ENCODE measurements around the gene IGDCC3. TPM values are rescaled to one million over a fixed set of nuclear protein-coding genes. Genes with fewer than 3 reads are reported as not detected.

IGDCC3 gene
- total RNA-seq, 1 donor from 2014 or later = 0.13 TPM

DNA sequence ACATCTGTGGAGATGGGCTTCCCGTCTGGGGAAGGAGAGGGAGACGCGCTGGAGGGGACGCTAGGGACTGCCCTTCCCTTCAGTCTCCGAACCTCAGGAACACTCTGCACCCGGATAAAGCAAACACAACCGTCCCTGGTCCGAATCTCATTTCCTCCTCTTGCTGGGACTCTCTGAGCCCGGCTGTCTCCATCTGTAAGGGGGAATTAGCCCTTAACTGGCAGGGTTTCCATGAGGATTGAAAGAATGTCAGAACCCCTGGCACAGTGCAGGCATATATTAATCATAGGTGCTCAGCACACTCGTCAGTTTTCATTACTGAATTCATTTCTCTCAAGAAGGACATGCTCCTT lies 19.1 kb upstream of the IGDCC3 start:
- TF ChIP-seq, protein P1, sequence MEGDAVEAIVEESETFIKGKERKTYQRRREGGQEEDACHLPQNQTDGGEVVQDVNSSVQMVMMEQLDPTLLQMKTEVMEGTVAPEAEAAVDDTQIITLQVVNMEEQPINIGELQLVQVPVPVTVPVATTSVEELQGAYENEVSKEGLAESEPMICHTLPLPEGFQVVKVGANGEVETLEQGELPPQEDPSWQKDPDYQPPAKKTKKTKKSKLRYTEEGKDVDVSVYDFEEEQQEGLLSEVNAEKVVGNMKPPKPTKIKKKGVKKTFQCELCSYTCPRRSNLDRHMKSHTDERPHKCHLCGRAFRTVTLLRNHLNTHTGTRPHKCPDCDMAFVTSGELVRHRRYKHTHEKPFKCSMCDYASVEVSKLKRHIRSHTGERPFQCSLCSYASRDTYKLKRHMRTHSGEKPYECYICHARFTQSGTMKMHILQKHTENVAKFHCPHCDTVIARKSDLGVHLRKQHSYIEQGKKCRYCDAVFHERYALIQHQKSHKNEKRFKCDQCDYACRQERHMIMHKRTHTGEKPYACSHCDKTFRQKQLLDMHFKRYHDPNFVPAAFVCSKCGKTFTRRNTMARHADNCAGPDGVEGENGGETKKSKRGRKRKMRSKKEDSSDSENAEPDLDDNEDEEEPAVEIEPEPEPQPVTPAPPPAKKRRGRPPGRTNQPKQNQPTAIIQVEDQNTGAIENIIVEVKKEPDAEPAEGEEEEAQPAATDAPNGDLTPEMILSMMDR (IDR thresholded peaks at IDR 0.05; ENCODE audit: insufficient read depth, low read length, poor library complexity, severe bottlenecking) = no peak
- no peaks in the 10 kb centered on the region for H3K36me3 ChIP-seq (ENCODE audit: control insufficient read depth, insufficient read depth, low read length)
- DNase-seq (ENCODE audit: low read depth) = no peak
- H3K4me3 ChIP-seq (ENCODE audit: low read depth, low read length) = no peak overlapping the region
- H3K27me3 ChIP-seq (ENCODE audit: control insufficient read depth, insufficient read depth, low read length) = peaks cover 24% of the 10 kb centered on the region

- H3K27me3 ChIP-seq (ENCODE audit: control insufficient read depth, insufficient read depth, low read length) = peaks cover 24% of the 10 kb centered on the region
- no peak for DNase-seq (ENCODE audit: low read depth)
- no peak overlapping the region for H3K4me3 ChIP-seq (ENCODE audit: low read depth, low read length)
- TF ChIP-seq, protein P1 (IDR thresholded peaks at IDR 0.05; ENCODE audit: insufficient read depth, low read length, poor library complexity, severe bottlenecking) = no peak
- no peaks in the 10 kb centered on the region for H3K36me3 ChIP-seq (ENCODE audit: control insufficient read depth, insufficient read depth, low read length)
Measured at GRCh38 chr15:65396283-65396964, 18.6 kb upstream of the IGDCC3 start.

GRCh38 chr15:65395567-65396202 lies 17.9 kb upstream of the IGDCC3 start:
- no peaks in the 10 kb centered on the region for H3K36me3 ChIP-seq (ENCODE audit: control insufficient read depth, insufficient read depth, low read length)
- TF ChIP-seq, protein P1 (IDR thresholded peaks at IDR 0.05; ENCODE audit: insufficient read depth, low read length, poor library complexity, severe bottlenecking) = no peak
- no peak overlapping the region for H3K4me3 ChIP-seq (ENCODE audit: low read depth, low read length)
- DNase-seq (ENCODE audit: low read depth) = no peak
- peaks cover 24% of the 10 kb centered on the region for H3K27me3 ChIP-seq (ENCODE audit: control insufficient read depth, insufficient read depth, low read length)

DNA sequence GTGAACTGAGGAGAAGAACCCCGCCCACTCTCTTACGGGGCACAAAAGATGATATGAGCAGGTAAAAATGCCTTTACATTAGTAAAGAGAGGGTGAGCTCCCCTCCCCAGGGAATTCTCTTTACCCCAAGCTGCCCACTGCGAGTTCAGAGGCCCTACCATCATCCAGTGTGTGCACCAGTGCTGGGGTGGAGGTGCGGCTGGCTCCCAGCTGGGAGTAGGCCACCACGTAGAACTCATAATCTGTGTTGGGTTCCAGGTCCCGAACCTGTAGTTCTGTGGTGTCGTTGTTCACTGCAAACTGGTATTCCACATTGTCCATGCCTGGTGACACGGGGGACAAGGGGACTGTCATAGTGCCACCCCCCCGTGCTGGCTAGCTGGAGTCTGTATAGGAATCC lies 17.1 kb upstream of the IGDCC3 start:
- H3K36me3 ChIP-seq (ENCODE audit: control insufficient read depth, insufficient read depth, low read length) = no peaks in the 10 kb centered on the region
- H3K4me3 ChIP-seq (ENCODE audit: low read depth, low read length) = no peak overlapping the region
- TF ChIP-seq, protein P1 (IDR thresholded peaks at IDR 0.05; ENCODE audit: insufficient read depth, low read length, poor library complexity, severe bottlenecking) = no peak
- peaks cover 24% of the 10 kb centered on the region for H3K27me3 ChIP-seq (ENCODE audit: control insufficient read depth, insufficient read depth, low read length)
- DNase-seq (ENCODE audit: low read depth) = no peak

- TF ChIP-seq, protein P1 (IDR thresholded peaks at IDR 0.05; ENCODE audit: insufficient read depth, low read length, poor library complexity, severe bottlenecking) = no peak
Measured at GRCh38 chr15:65394280-65394789, 16.5 kb upstream of the IGDCC3 start.

More at GRCh38 chr15:65394280-65394789, 16.5 kb upstream of the IGDCC3 start:
- Histone ChIP-seq H3K27me3 (ENCODE audit: control insufficient read depth, insufficient read depth, low read length) (peaks cover 24% of the 10 kb centered on the region), H3K4me3 (ENCODE audit: low read depth, low read length) (no peak overlapping the region), H3K36me3 (ENCODE audit: control insufficient read depth, insufficient read depth, low read length) (no peaks in the 10 kb centered on the region)
- no peak for DNase-seq (ENCODE audit: low read depth)
